ENCODE measurements around the gene ZDHHC4.

- TF ChIP-seq EP300 (IDR thresholded peaks at IDR 0.05) (no peak), POLR2A (IDR thresholded peaks at IDR 0.05) (no peak)
- TF ChIP-seq, protein P1, sequence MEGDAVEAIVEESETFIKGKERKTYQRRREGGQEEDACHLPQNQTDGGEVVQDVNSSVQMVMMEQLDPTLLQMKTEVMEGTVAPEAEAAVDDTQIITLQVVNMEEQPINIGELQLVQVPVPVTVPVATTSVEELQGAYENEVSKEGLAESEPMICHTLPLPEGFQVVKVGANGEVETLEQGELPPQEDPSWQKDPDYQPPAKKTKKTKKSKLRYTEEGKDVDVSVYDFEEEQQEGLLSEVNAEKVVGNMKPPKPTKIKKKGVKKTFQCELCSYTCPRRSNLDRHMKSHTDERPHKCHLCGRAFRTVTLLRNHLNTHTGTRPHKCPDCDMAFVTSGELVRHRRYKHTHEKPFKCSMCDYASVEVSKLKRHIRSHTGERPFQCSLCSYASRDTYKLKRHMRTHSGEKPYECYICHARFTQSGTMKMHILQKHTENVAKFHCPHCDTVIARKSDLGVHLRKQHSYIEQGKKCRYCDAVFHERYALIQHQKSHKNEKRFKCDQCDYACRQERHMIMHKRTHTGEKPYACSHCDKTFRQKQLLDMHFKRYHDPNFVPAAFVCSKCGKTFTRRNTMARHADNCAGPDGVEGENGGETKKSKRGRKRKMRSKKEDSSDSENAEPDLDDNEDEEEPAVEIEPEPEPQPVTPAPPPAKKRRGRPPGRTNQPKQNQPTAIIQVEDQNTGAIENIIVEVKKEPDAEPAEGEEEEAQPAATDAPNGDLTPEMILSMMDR (IDR thresholded peaks at IDR 0.05), result no peak
These were observed 30.4 kb downstream of the ZDHHC4 start for GRCh38 chr7:6607651-6608051.
